Calu3 (cell line): ENCODE measurements around the gene ATP6AP1. TPM values are rescaled to one million over a fixed set of nuclear protein-coding genes. Genes with fewer than 3 reads are reported as not detected.
A peak's percentile ranks its signal among the peaks of the same experiment; 100 is the strongest.

Source experiments
- BruUV-seq: library from RNA; stranded (reverse); fragments of 400-500 nt; replicated peaks from 2 replicates; lab custom pipeline; 2021; lab: Mats Ljungman, UMichigan
- CTCF ChIA-PET: fragments of 300-600 bp; sonication (Branson Sonifier 250); formaldehyde crosslinking; loops from one replicate; lab custom pipeline; 2022; ENCODE audit warnings: antibody characterized with exemption; lab: Charles Lee
- DNase-seq: peaks from one replicate; pipeline ENCODE4 v3.0.0; 2022
- H3K27ac Mint-ChIP-seq: one replicate; pipeline ENCODE4 v1.8.0; 2022; ENCODE audit warnings: mixed read lengths; ENCODE audit not compliant: unreplicated experiment
- H3K27me3 Mint-ChIP-seq: one replicate; pipeline ENCODE4 v1.8.0; 2022; ENCODE audit warnings: mixed read lengths; ENCODE audit not compliant: unreplicated experiment
- H3K36me3 Mint-ChIP-seq: one replicate; pipeline ENCODE4 v1.8.0; 2022; ENCODE audit warnings: mild to moderate bottlenecking, moderate library complexity, mixed read lengths; ENCODE audit not compliant: insufficient read depth, unreplicated experiment
- H3K4me1 Mint-ChIP-seq: one replicate; pipeline ENCODE4 v1.8.0; 2022; ENCODE audit warnings: mild to moderate bottlenecking, low read depth, mixed read lengths; ENCODE audit not compliant: unreplicated experiment
- H3K4me3 Mint-ChIP-seq: one replicate; pipeline ENCODE4 v1.8.0; 2022; ENCODE audit warnings: mild to moderate bottlenecking, low read depth, moderate library complexity, mixed read lengths; ENCODE audit not compliant: unreplicated experiment
- H3K9me3 Mint-ChIP-seq: one replicate; pipeline ENCODE4 v1.8.0; 2022; ENCODE audit warnings: low read depth, mixed read lengths; ENCODE audit not compliant: unreplicated experiment
- intact Hi-C: fragments of 100-400 bp; cut with micrococcal nuclease; formaldehyde crosslinking; loops from one replicate; pipeline ENCODE4 v1.10.0; 2022; ENCODE audit not compliant: unreplicated experiment
- total RNA-seq: library from RNA; stranded (reverse); gene quantifications from 2 replicates; pipeline ENCODE4 v1.2.3, GENCODE V29; 2022
- TF ChIP-seq, protein P1 (sequence below): fragments of 200-600 bp; IDR thresholded peaks from one replicate; pipeline ENCODE4 v1.8.0; 2022; ENCODE audit warnings: antibody characterized with exemption; ENCODE audit not compliant: unreplicated experiment

Gene ATP6AP1
- total RNA-seq, 1 experiment from 2014 or later: 109 TPM

DNA sequence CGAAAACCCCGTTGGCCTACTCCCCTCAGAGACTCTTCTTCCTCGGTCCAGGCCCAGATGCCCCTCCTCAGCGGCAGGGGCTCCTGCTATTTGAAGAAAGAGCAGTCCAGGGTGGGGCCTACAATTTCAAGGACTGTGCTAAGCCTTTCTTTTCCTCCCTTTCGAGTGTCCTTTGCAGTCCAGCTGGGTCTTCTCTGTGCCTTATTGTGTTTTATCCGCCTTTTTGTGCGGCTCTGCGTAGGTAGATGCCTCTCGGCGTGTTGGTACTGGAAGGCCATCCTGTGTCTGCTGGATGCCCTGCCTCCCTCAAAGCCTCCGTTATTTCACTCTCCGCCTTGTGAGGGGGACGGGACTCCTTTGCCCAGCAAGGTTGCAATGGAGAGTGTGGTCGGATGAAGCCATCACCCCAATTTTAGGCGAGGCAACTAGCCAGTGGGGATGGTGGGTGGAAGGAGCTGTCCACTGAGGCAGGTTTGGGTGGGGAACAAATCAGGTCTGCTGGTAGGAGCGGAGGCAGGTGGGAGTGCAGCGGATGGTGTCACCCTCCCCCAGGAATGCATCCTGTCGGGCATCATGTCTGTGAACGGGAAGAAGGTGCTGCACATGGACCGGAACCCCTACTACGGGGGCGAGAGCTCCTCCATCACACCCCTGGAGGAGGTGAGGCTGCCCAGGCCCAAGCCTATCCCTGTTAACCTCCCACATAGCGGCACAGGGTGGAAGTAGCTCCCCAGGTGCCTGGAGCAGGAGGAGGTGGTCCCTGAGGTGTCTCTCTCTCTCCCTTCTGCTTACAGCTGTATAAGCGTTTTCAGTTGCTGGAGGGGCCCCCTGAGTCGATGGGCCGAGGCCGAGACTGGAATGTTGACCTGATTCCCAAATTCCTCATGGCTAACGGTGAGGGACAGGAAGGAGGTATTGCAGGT, 9.8 kb downstream of the ATP6AP1 start:
- DNase-seq: no peak
- H3K36me3 Mint-ChIP-seq: peaks cover 62% of the 10 kb centered on the region
- no peaks in the 10 kb centered on the region for H3K27me3 Mint-ChIP-seq
- CTCF ChIA-PET: no interaction called here
- intact Hi-C loops: no loop called here
- no TSS peak for BruUV-seq
- peak overlapping the region; percentile 76 for H3K4me3 Mint-ChIP-seq
- no peaks in the 10 kb centered on the region for H3K9me3 Mint-ChIP-seq
- TF ChIP-seq, protein P1, sequence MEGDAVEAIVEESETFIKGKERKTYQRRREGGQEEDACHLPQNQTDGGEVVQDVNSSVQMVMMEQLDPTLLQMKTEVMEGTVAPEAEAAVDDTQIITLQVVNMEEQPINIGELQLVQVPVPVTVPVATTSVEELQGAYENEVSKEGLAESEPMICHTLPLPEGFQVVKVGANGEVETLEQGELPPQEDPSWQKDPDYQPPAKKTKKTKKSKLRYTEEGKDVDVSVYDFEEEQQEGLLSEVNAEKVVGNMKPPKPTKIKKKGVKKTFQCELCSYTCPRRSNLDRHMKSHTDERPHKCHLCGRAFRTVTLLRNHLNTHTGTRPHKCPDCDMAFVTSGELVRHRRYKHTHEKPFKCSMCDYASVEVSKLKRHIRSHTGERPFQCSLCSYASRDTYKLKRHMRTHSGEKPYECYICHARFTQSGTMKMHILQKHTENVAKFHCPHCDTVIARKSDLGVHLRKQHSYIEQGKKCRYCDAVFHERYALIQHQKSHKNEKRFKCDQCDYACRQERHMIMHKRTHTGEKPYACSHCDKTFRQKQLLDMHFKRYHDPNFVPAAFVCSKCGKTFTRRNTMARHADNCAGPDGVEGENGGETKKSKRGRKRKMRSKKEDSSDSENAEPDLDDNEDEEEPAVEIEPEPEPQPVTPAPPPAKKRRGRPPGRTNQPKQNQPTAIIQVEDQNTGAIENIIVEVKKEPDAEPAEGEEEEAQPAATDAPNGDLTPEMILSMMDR: no peak
- H3K27ac Mint-ChIP-seq: peak overlapping the region; percentile 72
- peaks cover 8% of the 10 kb centered on the region for H3K4me1 Mint-ChIP-seq

DNA sequence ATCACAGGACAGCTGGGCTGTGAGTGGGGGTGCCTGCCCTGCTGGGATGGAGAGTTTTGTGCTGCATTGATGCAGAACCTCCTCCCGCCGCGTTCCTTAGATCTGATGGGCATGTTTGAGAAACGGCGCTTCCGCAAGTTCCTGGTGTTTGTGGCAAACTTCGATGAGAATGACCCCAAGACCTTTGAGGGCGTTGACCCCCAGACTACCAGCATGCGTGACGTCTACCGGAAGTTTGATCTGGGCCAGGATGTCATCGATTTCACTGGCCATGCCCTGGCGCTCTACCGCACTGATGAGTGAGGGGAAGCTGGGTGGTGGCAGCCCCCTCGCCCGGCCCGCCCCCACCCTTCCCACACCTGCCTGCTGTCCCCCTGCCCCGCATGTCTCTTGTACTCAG, 11.4 kb downstream of the ATP6AP1 start:
- TF ChIP-seq, protein P1: no peak
- Mint-ChIP-seq H3K4me3 (no peak overlapping the region), H3K27ac (no peak overlapping the region), H3K9me3 (no peaks in the 10 kb centered on the region), H3K4me1 (peaks cover 14% of the 10 kb centered on the region), H3K36me3 (peaks cover 78% of the 10 kb centered on the region), H3K27me3 (no peaks in the 10 kb centered on the region)
- CTCF ChIA-PET: no interaction called here
- no TSS peak for BruUV-seq
- intact Hi-C loops: no loop called here
- no peak for DNase-seq

- Mint-ChIP-seq H3K4me1 (peaks cover 14% of the 10 kb centered on the region), H3K27ac (no peak overlapping the region), H3K27me3 (no peaks in the 10 kb centered on the region), H3K36me3 (peaks cover 76% of the 10 kb centered on the region), H3K4me3 (no peak overlapping the region), H3K9me3 (no peaks in the 10 kb centered on the region)
- no peak for DNase-seq
- CTCF ChIA-PET: interaction anchor here (0.6 kb wide), 1 partner anchor 91 kb away, joined by 4 read pairs; no protein-coding TSS in a partner anchor
- intact Hi-C loops: no loop called here
- BruUV-seq: no TSS peak
- TF ChIP-seq, protein P1: no peak
Measured at GRCh38 chrX:154440623-154441357, 12.3 kb downstream of the ATP6AP1 start.

DNA sequence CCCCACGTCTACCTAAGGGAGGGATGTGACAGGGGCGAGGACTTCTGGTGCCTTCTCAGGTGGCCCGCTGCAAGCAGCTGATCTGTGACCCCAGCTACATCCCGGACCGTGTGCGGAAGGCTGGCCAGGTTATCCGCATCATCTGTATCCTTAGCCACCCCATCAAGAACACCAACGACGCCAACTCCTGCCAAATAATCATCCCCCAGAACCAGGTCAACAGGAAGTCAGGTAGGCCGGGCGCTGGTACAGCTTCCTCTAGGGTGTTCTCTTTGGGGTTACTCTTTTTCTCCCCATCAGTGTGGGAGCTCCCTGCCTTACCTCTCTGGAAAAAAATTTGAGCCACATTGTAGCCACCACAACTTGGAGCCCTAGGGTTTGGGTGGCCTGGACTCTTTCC, 13.1 kb downstream of the ATP6AP1 start:
- Mint-ChIP-seq H3K27me3 (no peaks in the 10 kb centered on the region), H3K9me3 (no peaks in the 10 kb centered on the region), H3K4me3 (no peak overlapping the region), H3K27ac (no peak overlapping the region), H3K36me3 (peaks cover 76% of the 10 kb centered on the region), H3K4me1 (peaks cover 14% of the 10 kb centered on the region)
- BruUV-seq: no TSS peak
- DNase-seq: no peak
- TF ChIP-seq, protein P1: no peak
- intact Hi-C loops: no loop called here
- CTCF ChIA-PET: interaction anchor here (0.6 kb wide), 1 partner anchor 71 kb away, joined by 3 read pairs; no protein-coding TSS in a partner anchor
